Left ventricle myocardium superior (tissue), 1 donor: ENCODE measurements around the gene MAPK4. TPM values are rescaled to one million over a fixed set of nuclear protein-coding genes. Genes with fewer than 3 reads are reported as not detected.

Experiments
- ATAC-seq: fragments of 200-7000 bp; cut with Tn5 transposase; one replicate; pipeline ENCODE4 v1.9.1; 2020; ENCODE audit warnings: mild to moderate bottlenecking, moderate library complexity
- DNase-seq: peaks from one replicate; pipeline ENCODE4 v3.0.0-alpha.2; 2020
- intact Hi-C: fragments of 100-400 bp; cut with micrococcal nuclease; formaldehyde crosslinking; loops from one replicate; pipeline ENCODE4 v1.11.0; 2022
- total RNA-seq: library from RNA; stranded (reverse); fragmentation: NEBNext Ultra II Directional; extraction: Animal tissue kit (Norgen Biotek cat#: 25700); gene quantifications from one replicate; pipeline ENCODE4 v1.2.1, GENCODE V29; 2021
- donor health status: DM: no; HTN: yes; CAD: no; lungs with severe emphysema.

Gene MAPK4
- total RNA-seq, 1 donor from 2014 or later, result 28.8 TPM

DNA sequence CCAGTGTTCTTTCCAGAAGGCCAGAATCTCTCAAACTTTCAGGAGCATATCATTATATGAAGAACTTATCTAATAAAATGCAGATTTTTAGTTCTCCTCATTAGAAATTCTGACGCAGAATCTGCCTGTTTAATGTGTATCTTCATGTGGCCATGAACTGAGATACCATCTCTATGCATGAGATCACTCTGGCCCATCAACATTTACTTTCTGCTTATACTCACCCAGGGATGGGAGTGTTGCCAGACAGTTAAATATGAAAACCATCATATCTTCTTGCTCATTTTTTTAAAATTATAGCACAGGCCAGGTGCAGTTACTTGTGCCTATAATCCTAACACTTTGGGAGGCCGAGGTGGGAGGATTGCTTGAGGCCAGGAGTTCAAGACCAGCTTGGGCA lies 60.4 kb downstream of the MAPK4 start:
- no peak for ATAC-seq
- no peak for DNase-seq
- intact Hi-C loops, result no loop called here

DNA sequence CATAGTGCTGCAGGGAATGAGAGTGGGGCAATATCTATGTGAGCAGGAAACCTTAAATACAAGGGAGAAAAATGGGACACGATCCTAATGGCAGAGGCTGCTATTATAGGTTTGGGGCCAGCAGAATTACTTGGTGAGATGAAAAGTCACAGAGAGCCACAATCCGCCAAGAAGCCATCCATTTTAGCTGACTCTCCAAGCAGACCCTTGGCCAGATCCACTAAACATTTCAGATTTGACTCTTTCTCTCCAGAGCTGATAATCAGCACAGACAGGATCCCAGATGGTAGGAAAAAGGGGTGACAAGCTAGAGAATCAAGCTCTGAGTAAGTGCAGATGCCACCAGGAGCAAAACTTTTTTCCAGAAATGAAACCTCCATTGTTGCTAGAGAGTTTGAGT lies 61.5 kb downstream of the MAPK4 start:
- ATAC-seq (no peak), DNase-seq (no peak)
- intact Hi-C loops, result no loop called here

DNA sequence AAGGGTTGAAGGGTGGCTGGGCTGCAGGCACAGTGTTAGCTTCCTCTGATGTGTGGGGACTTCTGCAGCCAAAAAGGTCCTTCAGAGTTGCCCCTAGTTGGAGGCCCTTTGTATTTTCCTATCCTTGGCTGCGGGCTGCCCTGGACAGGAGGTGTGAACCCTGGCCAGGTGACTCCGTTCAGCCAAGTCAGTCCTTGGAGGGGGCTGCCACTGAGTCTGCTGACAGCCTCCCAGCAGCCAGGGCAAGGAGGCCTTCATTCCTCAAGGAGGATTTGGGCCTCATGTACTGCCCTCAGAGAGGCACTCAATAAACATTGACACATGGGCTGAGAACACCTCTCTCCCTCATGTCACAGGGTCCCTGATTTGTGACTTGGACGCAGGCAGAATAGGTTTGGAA lies 62.4 kb downstream of the MAPK4 start:
- DNase-seq (no peak), ATAC-seq (no peak)
- intact Hi-C loops, result no loop called here

DNA sequence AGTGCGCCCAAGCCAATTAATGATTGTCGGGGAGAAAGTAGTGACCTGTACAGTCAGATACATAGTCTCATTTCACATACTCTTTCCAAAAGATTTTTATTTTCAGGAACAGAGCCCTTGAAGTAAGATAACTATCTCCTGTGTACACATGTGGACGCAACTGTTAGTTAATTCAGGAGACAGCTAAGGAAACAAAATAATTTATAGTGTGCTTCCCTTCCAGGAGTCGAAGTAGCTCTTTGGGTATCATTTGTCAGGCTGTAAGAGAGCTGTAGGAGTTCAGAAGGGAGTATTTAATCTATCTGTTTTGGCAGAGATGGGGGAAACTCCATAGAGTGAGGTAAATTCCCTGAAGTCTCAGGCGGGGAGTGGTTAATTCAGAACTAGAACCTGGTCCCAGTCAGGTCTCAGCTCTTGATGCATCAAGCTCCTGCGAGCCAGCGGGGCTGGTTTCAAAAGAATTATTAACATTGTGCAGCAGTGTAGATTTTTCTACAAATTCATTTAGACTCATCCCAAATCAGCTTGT lies 63.0 kb downstream of the MAPK4 start:
- intact Hi-C loops, result no loop called here

DNA sequence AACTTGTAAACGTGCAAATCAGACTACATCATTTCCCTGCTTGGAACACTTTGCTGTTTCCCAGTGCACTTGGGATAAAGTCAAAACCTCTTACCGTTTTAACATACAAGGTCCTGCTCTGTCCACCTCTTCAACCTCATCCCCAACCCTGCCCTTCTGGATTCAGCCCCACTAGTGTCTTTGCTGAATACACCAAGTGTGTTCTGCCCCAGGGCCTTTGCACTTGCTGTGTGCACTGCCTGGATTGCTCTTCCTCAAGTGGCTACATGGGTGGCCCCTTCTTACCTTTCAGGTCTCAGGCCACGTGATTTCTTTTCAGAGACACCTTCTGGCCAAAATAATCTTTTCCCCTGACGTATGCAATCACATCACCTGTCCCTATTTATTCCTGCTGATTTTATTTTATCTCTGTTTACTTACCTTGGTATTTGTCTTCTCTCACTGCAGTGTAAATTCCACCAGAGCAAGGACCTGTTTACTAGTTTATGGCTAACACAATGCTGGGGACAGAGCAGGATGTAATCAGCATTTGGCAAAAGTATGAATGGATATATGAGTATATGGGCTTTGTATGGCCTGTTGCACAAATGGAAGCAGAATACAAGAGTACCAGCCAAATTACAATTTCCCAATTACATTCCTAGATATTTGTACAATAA lies 63.9 kb downstream of the MAPK4 start:
- intact Hi-C loops, result no loop called here
- no peak for DNase-seq
- no peak for ATAC-seq

More for the DNA sequence above, 63.0 kb downstream of the MAPK4 start:
- no peak for ATAC-seq
- no peak for DNase-seq

DNA sequence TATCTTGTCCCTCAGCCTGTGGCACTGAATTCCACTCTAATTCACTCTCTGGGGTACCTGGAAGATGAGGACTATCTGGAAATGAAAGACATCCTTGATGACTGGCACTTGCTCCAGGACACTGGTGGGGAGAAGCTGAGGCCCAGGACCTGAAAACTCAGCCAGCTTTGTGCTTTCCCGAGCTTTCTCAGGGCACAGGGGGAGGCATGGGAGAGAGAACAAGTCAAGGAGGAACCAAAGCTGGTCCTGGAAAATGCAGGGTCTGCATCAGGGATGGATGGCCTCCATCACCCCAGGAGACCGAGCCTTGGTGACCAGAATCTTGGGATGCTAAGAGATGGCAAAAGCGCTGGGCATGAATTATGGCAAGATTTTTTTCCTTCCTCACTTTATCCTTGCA lies 65.1 kb downstream of the MAPK4 start:
- ATAC-seq, result no peak
- DNase-seq, result no peak
- intact Hi-C loops, result no loop called here

DNA sequence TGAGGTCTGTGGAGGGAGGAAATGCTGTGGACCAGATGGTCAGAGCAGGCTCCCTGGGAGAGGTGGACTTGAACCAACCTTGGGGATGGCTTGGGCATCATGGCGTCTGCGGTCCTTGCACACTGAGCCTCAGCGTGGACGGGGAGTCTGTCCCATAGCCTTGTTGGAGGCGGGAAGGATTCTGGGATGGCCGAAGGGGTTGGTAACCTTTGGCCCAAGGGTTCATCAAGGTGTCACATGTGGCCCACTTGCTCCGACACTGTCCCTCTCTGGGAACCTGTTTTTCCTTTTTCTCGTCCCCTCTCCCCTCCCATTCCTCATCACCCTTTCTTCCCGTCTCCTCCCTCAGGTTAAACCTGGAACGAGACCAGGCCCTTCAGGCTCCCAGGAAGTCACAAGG lies 66.4 kb downstream of the MAPK4 start:
- DNase-seq (no peak), ATAC-seq (no peak)
- intact Hi-C loops, result no loop called here

DNA sequence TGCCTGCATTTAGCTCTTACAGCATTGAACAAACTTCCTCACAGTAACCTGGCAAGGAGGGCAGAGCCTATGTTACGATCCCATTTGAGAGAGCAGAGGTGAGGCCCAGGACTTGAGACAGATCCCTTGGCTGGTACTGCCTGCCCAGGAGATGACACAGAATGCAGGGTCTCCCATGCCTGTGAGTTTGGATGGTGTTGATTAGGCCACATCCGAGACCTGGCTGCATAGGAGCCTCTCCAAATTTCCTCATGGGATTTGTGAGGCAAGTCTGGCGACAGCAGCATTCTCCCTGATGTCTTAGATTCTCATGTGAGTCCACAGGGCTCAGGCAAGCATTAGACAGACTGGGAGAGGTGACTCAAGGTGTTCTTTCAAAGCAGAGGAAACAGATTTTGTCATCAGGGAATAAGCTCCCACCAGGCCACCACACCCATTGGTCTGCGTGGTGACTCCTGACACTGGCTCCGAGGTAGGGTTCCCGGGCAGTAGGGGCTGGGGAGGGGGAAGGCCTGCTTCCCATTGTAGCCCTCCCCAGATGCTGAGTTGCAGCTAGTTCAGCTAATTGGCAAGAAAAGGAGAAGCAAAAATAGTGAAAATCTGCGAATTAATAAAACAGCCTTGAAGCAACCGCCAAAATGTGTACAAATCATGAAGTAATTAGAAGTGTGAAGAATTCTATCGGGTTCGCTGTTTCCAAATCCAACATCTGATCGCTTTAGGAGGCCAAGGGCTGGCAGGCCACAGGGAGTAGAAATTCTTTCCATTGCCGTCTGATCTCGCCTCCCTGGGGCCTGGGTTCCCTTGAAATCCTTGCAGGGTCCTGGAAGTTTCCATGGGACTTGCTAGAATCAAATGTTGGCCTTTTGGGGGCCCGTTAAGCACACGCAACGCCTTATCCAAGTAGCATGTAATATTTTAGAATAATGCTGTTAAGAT lies 68.0 kb downstream of the MAPK4 start:
- no peak for DNase-seq
- ATAC-seq, result peak; percentile 25
- intact Hi-C loops, result no loop called here

DNA sequence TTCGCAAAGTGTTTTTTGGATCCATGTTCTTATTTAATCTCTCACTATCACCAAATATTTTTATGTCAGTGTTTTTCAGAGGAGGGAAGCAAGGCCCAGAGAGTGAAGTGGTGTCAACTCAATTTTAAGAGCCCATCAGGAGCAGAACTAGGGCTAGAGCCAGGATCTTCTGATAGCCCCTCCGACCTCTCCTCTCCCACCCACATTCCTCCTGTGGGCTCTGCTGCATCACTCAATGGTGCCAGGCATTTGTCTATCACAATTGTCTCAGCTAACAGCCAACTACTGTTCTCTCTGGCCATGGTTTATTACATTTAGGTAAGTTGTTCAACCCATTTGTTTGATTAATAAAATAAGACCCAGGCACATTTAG lies 68.6 kb downstream of the MAPK4 start:
- intact Hi-C loops, result no loop called here
- no peak for DNase-seq
- peak; percentile 17 for ATAC-seq

DNA sequence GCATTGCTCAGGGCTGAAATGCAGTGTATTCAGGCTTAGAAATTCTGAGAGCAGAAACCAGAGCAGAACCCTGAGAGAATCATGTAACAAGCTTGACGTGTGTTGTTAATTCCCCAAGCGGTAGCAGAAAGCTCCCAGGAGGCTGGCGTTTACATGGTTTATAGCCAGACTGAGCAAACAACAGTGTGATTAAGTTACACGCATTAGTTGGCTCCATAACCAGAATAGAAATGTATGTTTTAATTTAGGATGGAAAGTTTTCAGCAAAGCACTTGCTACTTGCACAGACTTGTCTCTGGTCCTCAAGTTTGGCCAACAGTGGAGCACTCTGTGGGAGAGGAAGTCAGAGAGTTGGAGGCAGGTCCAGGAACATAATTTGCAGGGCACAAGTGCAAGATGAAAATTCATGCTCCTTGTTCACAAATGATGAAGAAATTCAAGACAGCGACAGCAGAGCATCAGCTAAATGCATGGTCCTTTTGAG lies 69.3 kb downstream of the MAPK4 start:
- ATAC-seq (no peak), DNase-seq (no peak)
- intact Hi-C loops, result no loop called here

DNA sequence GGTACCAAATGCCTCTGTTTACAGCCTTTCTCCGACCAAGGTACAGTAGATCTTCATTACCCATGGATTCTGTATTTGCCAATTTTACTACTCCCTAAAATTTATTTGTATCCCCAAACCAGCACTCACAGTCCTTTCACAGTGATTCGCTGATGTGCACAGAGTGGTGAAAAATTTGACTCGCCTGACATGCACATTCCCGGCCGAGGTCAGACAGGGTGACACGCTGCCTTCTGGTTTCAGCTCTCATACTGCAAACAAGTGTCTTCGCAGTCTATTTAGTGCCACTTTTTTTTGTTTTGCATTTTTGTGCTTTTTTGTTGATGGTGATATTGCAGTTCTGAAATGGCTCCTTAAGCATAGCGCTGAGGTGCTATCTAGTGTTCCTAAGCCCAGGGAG lies 71.0 kb downstream of the MAPK4 start:
- DNase-seq, result no peak
- ATAC-seq, result peak; percentile 41
- intact Hi-C loops, result no loop called here

DNA sequence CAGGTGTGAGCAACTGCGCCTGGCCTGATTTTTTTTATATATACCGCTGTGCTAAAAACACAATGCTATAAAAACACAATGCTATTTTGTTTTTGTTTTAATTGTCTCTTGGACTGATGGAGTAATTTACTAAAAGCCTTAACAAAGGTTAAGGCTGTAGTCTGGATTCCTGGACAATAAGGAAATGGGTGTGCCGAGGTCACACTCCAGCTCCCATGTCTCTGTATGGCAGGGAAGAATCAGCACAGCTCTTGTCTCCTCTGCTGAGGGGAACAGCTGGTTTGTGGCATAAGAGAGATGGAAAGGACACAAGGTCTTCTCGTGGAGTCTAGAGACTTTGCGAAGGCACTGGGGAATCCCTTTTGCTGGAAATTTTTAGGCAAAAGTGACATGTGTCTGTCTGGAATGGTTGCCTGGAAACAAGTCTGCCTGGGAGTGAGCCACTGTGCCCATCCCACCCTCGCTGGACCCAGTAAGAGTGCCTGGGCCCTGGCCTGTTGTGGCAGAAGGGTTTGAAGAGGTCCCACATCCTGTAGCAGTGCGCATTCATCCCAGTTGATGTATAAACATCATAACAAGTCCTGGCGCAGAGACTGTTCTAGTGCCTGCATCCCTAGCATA lies 73.1 kb downstream of the MAPK4 start:
- intact Hi-C loops, result no loop called here
- no peak for DNase-seq
- ATAC-seq, result no peak

DNA sequence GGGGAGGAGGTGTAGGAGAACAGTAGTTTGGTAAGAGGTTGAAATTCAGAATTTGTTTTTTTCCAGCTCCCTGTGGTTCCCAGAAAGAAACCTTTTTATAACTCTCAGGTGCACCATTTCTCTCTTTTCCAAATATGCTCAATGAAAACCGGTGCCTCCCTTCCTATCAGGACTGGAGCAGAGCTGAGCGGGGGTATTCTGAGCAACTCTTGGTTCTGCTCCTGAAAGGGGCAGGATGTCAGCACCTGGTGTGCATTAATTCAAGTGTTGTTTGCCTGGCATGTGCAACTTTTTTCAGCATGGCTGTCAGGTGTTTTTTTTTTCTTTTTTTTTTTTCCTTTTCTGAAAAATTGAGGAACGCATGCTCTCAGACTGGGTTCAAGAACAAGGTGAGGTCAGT lies 74.1 kb downstream of the MAPK4 start:
- ATAC-seq (no peak), DNase-seq (no peak)
- intact Hi-C loops, result no loop called here

DNA sequence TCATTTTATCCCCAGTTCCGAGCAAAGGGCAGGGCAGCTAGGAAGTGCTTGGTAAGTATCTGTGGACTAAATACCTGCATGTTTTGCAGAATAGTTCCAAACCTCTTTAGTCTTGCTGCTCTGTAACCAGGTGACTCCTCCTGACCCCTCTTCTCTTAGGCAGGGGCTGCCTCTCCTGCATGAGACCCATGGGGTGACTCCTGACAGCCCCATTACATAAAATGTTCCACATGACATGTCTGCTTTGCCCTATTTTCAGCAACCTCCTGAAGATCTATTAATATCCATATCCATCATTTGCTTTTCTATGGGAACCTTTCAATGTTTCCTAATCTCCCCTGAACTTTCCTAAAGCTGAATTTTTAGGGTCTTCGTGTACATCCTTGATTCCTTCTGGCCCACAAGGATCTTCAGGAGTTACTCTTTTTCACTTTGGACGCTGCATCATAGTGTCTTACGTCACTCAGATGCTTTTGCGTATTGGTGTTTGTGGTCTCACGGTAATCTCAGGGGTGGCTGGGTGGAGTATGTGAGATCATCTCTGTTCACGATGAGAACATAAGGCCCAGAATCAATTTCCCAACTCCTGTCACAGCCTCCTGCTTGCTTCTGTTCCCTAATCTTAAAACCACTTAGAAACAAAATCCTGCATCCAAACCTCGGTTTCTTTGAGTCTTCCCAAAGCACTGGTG lies 76.6 kb downstream of the MAPK4 start:
- intact Hi-C loops, result no loop called here
- peak; percentile 35 for ATAC-seq
- DNase-seq, result no peak

DNA sequence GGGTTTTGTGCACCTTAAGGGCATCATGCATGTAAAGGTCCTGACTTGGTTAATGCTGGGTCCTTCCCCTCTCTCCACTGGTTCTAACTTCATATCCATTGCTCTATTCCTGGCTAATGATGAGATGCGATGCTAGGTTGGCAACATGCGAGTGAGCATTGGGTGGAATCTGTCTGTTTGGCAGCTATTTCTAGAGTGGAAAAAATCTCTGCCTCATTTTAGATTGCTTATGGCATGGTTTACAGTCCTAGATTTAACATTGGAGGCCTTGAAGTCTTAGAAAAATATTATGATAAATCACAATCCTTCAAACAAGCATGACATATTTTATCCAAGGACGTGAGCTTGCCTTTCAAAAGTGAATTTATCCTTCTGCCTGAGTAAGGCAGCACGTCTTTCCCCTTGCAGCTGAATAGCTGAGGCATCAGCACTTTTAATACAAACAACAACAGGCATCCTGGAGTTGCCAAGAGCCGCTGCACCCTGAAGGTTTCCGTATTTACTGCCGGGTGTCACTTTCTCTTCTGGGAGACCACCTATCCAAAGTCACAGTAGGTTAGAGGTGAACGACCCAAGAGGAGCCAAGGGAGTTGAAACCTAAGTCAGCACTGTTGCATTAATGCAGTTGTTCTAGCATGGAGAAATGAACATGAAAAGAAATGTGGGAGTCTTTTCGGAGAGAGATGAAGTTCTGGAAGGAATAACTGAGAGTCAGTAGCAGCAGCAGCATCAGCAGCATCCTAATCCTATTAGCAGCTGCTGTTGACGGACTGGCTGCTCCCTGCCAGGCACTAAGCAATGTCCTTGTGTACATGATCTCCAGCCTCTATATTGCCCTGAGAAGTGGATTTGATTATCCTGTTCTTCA lies 78.4 kb downstream of the MAPK4 start:
- DNase-seq, result no peak
- ATAC-seq, result peak; percentile 49

DNA sequence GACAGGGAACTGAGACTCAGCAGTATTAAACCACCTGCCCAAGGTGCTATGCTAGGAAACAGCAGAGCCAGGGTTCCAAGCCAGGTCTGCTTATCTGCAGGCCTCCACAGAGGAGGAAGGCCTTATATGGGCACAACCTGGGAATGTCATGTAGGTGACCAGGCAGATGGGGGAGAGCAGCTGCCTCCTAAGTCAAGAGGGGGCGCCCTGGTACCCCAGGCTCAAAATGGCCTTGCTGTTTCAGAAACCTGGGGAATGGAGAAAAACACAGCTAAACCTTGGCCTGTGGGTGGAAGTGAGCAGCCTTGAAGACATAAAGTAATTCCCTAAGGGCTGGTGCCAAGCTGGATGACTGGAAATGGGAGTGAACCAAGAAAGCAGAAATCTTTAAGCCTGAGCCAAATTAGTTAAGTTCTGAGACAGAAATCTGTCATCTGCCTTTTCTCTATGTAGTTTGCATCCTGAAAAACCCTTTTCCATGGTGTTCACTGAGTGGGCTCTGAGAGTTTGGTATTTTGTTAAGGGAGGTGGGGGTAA lies 79.1 kb downstream of the MAPK4 start:
- no peak for DNase-seq
- intact Hi-C loops, result no loop called here
- no peak for ATAC-seq

More for the DNA sequence above, 78.4 kb downstream of the MAPK4 start:
- intact Hi-C loops, result no loop called here

DNA sequence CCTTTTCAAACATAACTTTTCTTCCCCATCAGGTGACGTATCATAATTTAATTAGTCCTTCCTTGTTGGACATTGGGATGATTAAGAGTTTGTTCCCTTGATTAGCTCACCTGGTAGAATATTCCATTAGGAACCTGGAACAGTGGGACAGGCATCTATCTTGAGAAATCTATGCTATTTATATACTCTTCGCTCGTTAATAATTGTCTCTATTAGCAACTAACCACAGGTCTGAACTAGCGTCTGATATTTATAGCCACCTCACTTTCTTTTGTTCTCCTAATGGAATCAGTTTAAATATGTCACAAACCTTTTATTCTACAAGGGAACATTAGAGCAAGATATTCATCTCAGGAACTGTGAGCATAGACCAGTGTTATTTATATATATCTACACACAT lies 79.8 kb downstream of the MAPK4 start:
- intact Hi-C loops, result no loop called here
- ATAC-seq (no peak), DNase-seq (no peak)

DNA sequence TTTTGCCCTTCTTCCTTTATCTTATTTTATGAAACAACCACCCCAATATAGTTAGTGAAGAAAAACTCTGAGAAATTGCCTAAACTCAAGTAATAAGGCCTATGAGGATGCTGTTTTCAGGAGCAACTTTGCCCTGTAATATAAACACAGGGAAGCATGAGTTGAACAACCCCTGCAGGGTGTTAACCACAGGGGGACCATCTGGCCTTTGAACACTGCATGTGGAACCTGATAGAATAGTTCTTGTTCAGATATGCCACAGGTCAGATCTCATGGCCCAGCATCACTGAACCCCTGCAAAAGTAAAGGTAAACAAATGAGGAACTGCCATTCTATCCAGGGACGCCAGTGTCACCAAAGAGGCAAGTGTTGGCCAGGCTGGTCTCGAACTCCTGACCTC lies 82.6 kb downstream of the MAPK4 start:
- intact Hi-C loops, result no loop called here
- DNase-seq (no peak), ATAC-seq (no peak)
